ENCODE data around the gene FBP2. TPM values are rescaled to one million over a fixed set of nuclear protein-coding genes. Genes with fewer than 3 reads are reported as not detected.

FBP2 gene
- not detected in 5 replicates for total RNA-seq (2022; extraction: Qiagen RNA extraction; ENCODE audit: low read depth)

DNA sequence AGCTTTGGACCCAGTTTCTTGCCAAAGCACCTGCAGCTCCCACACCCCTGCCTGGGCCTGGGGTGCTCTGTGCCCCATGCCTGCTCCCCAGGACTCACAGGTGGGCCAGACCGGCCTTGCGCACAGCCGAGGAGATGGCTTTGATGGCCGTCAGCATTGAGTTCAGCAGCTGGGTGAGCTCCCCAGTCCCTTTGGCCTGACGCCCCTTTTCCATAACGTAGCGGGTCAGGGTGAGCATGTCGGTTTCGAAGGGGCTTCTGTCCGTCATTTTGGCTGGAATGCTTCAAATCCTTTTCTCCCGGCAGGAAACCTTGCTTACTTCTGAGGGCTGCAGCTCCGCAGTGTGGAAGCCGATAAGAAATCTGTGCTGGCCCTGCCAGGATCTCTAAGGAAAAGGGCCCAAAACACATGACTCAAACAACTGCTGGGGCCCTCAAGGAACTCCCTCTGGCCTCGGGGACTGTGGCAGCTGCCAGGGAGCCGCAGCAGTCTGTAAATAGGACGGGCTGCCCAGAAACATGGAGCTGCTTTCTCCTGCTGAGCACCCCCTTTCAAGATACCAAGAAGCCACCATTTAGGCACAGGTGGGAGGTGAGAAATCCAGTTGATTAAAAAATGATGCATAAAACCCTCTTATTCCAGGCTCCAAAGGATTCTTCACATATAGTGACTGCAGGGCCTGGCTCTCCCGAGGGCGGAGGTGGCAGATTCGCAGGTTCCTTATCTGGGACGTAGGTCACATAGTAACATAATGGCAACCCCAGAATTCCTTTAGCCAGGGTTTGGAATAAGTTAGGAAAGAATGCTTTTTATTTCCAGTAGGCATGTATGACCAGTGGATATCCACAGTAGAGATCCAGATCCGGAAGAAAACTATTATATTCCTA lies at the start of gene FBP2:
FBP2 (minus strand) TSS at position 366 of the 887 bp plus-strand sequence; CDS start at position 268, 98 bp downstream.

DNA sequence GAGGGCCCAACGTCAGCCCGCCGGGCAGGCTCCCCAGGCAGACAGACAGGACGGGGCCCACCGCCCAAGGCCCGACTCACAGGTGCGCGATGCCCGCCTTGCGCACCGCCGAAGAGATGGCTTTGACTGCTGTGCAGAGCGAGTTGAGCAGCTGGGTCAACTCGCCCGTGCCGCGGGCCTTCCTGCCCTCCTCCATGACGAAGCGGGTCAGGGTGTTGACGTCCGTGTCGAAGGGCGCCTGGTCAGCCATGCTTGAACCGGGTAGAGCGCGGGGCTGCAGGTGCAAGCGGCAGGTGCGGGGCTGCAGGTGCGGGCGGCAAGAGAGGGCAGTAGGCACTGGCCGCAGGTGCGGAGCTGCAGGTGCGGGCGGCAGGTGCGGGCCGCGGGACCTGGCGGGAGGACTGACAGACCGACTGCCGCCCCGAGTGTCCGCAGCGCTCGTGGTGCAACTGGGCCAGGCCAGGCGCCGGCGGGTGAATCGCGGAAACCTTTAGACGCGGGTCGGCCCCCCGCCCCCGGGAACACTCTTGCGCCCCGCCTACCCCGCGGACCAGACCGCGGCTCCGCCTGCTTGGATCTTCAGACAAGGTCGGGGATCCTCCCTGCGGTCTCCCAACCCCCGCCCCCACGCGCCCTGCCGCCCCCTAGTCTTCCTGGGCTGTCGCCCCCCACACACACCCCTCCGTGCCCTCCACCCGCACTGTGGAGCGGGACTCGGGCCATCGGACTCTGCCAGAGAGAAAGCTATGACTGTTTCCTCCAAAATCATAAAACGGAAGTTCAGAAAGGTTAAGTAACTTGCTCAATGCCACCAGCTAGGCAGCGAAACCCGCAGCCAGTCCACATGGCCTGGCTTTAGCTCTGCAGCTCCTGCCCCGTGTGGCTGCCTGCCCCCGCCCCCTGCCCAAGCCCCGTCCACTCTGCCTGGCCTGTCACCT lies 45.7 kb upstream of the FBP2 start, which contains the start of gene FBP1:
FBP1 (minus strand) TSS at position 458 of the 938 bp plus-strand sequence; CDS start at position 250, 208 bp downstream.

DNA sequence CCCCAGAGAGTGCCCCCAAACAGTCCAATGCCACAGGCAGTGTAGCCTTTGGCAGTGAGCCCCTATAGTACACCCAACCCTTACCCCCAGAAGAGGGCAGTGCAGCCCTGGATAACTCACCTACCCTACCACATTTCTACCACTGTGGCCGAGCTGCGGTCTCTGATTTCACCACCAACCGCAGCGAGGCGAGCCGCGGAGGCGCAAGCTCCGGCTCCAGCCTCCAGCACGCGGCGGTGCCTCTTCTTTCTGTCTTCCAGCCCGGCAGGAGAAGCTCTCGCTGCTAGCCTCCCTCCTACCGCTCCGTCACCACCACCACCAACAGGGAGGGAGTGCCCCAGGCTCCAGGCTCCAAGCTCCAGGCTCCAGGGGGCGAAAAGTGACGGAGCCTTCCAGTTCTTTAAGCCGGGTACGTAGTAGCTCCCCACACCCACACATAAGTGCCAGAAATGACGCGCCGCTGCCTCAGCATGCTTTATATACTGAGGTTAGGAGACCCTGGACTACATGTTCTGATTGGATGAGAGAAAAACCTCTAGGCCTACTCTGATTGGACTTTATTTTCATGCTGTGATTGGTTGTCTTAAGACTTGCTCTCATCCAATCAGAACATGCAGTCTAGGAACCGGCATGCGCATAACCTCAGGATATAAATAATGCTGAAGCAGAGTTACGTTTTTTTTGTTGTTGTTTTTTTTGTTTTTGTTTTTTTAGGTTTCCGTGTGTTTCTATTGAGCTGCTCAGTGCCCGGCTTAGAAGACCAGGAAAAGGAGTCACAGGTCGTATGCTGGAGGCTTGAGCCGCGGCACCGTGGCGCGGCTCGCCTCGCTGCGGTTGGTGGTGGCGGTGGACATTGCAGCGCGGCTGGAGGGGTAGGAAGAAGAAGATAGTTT lies 38.9 kb downstream of the FBP2 start, which contains the start of gene PCAT7:
PCAT7 (plus strand) TSS at position 645 of the 893 bp plus-strand sequence.

Other genes with a start within 250 kb of the FBP2 start
- 0.71 to 1.1 TPM (median 0.80 TPM) in 5 replicates for gene PCAT7, start 38.7 kb downstream of the FBP2 start, total RNA-seq (2022; extraction: Qiagen RNA extraction; ENCODE audit: low read depth)
- gene FBP1, start 45.7 kb upstream of the FBP2 start, total RNA-seq (2022; extraction: Qiagen RNA extraction; ENCODE audit: low read depth): not detected in 5 replicates
- gene AOPEP, start 132.9 kb upstream of the FBP2 start, total RNA-seq (2022; extraction: Qiagen RNA extraction; ENCODE audit: low read depth): 170 to 230 TPM (median 215 TPM) in 5 replicates